HG02623 (cell line): ENCODE measurements around the gene ARHGAP24.
"Not testable (repeated sequence)": the region's sequence is repeated elsewhere in the genome, so short reads cannot be mapped to it uniquely, and the experiment has no call there.

ENCODE experiments used
- ATAC-seq: cut with Tn5 transposase; IDR thresholded peaks from one replicate; pipeline ENCODE4 v1.9.1; 2021; ENCODE audit warnings: moderate library complexity; ENCODE audit not compliant: unreplicated experiment

Gene ARHGAP24

GRCh38 chr4:85836588-85837438, 361.9 kb downstream of the ARHGAP24 start:
- no peak for ATAC-seq

DNA sequence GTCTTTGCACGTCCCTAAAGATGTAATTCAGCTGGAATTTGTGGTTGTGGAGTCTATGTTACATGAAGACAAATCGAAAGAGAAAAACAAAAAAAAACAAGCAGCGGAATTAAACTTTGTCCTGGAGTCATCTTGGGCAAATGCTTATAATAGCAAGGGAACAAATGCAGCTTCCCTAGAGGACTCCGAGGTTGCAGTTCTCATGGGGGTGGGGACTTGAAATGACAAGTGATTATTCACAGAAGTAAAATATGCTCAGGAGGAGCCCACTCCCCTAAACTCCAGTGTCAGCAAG, 362.4 kb downstream of the ARHGAP24 start:
- no peak for ATAC-seq

GRCh38 chr4:85839981-85840451, 365.1 kb downstream of the ARHGAP24 start:
- not testable (repeated sequence) for ATAC-seq

DNA sequence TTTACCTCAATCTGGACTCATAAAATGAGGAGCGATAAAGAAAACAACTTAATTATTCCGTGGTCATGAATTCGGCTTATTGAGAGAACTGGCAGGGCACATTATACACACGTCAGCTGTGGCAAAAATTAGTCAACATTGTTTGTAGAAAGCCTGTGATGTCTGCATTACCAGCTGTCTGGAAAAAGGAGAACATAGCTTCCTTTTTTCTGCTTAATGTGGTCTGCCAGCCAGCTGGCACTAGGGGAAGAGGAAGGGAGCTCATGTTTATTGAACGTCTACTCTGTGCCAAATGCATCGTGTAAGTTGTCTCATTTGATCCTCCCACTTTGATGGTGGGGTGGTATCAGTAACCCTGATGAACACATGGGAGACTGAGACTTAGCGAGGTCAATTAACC, 367.6 kb downstream of the ARHGAP24 start:
- no peak for ATAC-seq

- not testable (repeated sequence) for ATAC-seq
These were observed 378.8 kb downstream of the ARHGAP24 start for GRCh38 chr4:85853740-85854139.

DNA sequence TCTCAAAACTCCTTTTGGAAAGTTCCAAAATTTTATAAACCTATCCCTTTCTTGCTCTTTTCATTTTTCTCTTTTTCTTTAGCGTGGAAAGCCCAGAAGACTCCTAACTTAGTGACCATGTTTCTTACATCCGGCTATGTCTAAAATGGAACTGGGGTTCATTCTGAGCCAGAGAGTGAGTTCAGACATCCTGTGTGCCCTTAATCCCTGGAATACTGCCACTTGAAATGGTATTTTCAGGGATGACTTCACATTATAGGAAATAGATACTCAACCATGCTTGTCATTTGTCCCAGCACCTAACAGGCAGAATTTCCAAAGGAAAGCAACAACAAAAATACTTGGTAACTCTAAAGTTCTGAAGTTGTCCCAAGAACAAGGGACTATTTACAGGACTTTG, 379.6 kb downstream of the ARHGAP24 start:
- no peak for ATAC-seq

GRCh38 chr4:85860066-85860740, 385.3 kb downstream of the ARHGAP24 start:
- ATAC-seq, result no peak

DNA sequence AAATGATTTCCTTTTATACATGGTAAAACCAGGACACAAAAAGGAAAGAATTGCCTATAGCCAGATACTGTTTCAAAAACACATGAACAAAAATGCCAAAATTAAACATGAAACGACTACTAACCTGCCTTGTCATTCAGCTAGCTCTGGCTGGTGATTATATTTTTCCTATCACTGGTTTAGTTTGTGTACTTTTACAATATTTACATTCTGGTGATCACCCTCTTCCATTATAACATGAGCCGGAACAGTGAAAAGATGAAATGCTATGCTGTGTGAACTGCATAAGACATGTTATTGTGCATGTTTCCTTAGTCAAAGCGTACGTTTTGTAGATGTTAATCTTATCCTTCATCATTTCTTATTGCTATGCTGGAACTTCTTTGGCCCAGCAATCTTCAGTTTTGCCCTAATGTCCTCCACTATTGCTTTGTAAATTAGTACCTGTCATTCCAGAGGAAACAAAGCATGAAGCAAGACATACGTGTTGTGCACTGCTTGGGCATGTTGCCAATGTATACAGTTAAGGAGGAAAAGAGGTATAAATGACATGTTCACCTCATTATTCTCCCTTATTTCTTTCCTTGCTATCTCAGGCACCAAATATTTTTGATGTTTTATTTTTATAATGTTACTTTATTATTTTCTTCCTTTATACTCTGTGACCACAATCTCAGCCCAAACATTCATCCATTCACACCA, 386.3 kb downstream of the ARHGAP24 start:
- ATAC-seq, result no peak

- ATAC-seq, result no peak
These were observed 387.9 kb downstream of the ARHGAP24 start for GRCh38 chr4:85862896-85863295.

DNA sequence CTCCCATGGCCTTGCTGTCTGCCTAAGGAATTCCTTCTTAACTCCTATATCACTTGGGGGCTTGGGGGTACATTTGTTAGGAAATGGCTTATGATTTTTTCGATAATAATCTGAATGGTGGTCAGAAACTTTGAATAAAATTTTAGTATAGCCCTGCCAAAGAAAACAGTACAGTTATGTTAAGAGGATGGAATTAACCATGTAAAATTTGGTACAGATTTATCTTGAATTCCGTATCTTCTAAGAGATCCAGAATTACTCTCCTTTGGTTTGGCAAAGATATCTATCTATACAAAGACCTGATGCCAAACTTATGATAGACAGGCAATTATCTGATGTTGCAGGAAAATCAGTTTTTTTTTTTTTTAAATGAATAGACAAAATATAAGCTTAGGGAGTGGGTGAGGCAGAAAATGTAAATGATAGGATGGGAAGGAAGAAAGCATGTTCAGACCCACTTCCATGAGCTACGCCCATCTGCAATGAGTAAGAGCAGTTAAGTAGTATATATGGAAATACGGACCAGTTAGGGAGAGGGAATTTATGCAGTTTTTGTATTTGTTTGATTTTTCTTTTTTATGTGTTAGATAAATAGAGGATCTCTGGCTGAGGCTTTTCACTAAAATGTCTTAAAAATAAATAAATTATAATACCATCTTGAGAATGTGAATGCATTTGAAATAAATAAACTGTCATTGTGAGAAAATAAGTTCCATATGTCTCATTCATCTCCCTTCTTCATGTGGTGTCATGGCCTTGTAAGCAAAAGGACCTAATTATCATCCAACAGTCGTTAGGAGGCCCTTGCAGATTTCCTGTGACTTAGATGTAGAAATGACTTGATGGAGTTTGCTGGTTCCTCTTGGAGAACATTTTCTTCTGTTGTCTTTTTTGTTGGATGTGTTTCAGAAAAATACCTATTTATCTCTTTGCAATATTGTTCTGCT, 389.6 kb downstream of the ARHGAP24 start:
- ATAC-seq, result no peak

- ATAC-seq, result no peak
These were observed 390.3 kb downstream of the ARHGAP24 start for GRCh38 chr4:85865256-85865655.

DNA sequence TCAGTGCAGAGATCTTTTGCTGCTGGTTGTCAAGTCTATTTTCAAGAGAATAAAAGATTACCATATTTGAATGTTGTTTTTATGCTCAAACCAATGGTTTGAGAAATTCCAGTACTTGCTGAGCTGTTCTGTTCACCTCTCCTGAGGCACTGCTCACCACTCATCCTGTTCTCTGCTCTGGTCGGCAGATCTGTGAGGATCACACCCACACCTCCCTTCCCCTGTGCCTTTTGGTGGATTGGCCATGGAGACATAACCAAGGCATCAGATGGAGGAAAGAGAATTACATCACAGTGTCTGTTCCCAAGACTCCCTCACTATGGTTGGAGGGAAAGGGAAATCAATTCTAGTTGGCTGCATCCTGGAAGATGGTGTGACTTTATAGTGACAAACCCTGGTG, 391.6 kb downstream of the ARHGAP24 start:
- no peak for ATAC-seq

- no peak for ATAC-seq
These were observed 392.3 kb downstream of the ARHGAP24 start for GRCh38 chr4:85867271-85867670.

GRCh38 chr4:85869181-85869580, 394.2 kb downstream of the ARHGAP24 start:
- no peak for ATAC-seq

GRCh38 chr4:85870298-85871083, 395.5 kb downstream of the ARHGAP24 start:
- ATAC-seq, result no peak

- ATAC-seq, result no peak
These were observed 398.6 kb downstream of the ARHGAP24 start for GRCh38 chr4:85873566-85873965.

- no peak for ATAC-seq
These were observed 404.6 kb downstream of the ARHGAP24 start for GRCh38 chr4:85879518-85879917.

- ATAC-seq, result no peak
These were observed 408.2 kb downstream of the ARHGAP24 start for GRCh38 chr4:85883180-85883579.

- no peak for ATAC-seq
These were observed 409.3 kb downstream of the ARHGAP24 start for GRCh38 chr4:85884251-85884650.

GRCh38 chr4:85886665-85887064, 411.7 kb downstream of the ARHGAP24 start:
- no peak for ATAC-seq
